WTC11 (cell line): ENCODE data around the gene CNKSR3. TPM values are rescaled to one million over a fixed set of nuclear protein-coding genes. Genes with fewer than 3 reads are reported as not detected.

ENCODE experiments used
- ATAC-seq: fragments of 200-7000 bp; cut with Tn5 transposase; 2 replicates; pipeline ENCODE4 v1.10.0; 2021; ENCODE audit warnings: mild to moderate bottlenecking, moderate library complexity
- CTCF ChIA-PET: fragments of 300-600 bp; sonication (Branson Sonifier 250); formaldehyde crosslinking; loops from one replicate; lab custom pipeline; 2021; ENCODE audit warnings: antibody characterized with exemption; lab: Charles Lee
- POLR2A ChIA-PET: fragments of 350-600 bp; sonication (Branson Sonifier 250); formaldehyde crosslinking; loops from one replicate; lab custom pipeline; 2021; ENCODE audit warnings: antibody characterized with exemption; lab: Charles Lee
- DNase-seq: peaks from one replicate; pipeline ENCODE4 v3.0.0; 2021; ENCODE audit warnings: low spot score
- H3K27ac Mint-ChIP-seq: 2 replicates; pipeline ENCODE4 v1.8.0; 2021; ENCODE audit warnings: mixed read lengths
- H3K27me3 Mint-ChIP-seq: 2 replicates; pipeline ENCODE4 v1.8.0; 2021; ENCODE audit warnings: low read depth, mild to moderate bottlenecking, moderate library complexity, mixed read lengths
- H3K36me3 Mint-ChIP-seq: 2 replicates; pipeline ENCODE4 v1.8.0; 2021; ENCODE audit warnings: mixed read lengths
- H3K4me1 Mint-ChIP-seq: 2 replicates; pipeline ENCODE4 v1.8.0; 2022; ENCODE audit warnings: mixed read lengths
- H3K4me3 Mint-ChIP-seq: 2 replicates; pipeline ENCODE4 v1.8.0; 2021; ENCODE audit warnings: mild to moderate bottlenecking, moderate library complexity, mixed read lengths
- H3K9me3 Mint-ChIP-seq: 2 replicates; pipeline ENCODE4 v1.8.0; 2021; ENCODE audit warnings: mixed read lengths
- ARID4B ChIP-seq: sonication (generic); formaldehyde crosslinking; IDR thresholded peaks from 2 replicates; pipeline ENCODE4 v1.8.0; 2023; ENCODE audit warnings: missing genetic modification reagents, mild to moderate bottlenecking, borderline replicate concordance
- CREB1 ChIP-seq: sonication (generic); formaldehyde crosslinking; IDR thresholded peaks from 2 replicates; pipeline ENCODE4 v1.8.0; 2023; ENCODE audit warnings: mild to moderate bottlenecking, missing genetic modification reagents
- ELF4 ChIP-seq: sonication (generic); formaldehyde crosslinking; IDR thresholded peaks from 2 replicates; pipeline ENCODE4 v1.8.1; 2022; ENCODE audit warnings: low read depth, mild to moderate bottlenecking, moderate library complexity, missing genetic modification reagents
- GRHL2 ChIP-seq: fragments of 250-450 bp; sonication (Bioruptor Pico); IDR thresholded peaks from 2 replicates; pipeline ENCODE4 v1.8.0; 2022; ENCODE audit warnings: mild to moderate bottlenecking, moderate library complexity; ENCODE audit not compliant: insufficient replicate concordance, severe bottlenecking
- MYBL2 ChIP-seq: sonication (generic); formaldehyde crosslinking; IDR thresholded peaks from 2 replicates; pipeline ENCODE4 v1.8.1; 2023; ENCODE audit warnings: mild to moderate bottlenecking, moderate library complexity, missing genetic modification reagents
- NFYB ChIP-seq: sonication (generic); formaldehyde crosslinking; conservative IDR thresholded peaks from 2 replicates; pipeline ENCODE4 v1.8.0; 2022; ENCODE audit warnings: low read depth, missing genetic modification reagents
- OVOL2 ChIP-seq: fragments of 250-450 bp; sonication (Bioruptor Pico); IDR thresholded peaks from 2 replicates; pipeline ENCODE4 v1.9.0; 2021; ENCODE audit warnings: mild to moderate bottlenecking, borderline replicate concordance
- SMAD4 ChIP-seq: sonication (generic); formaldehyde crosslinking; IDR thresholded peaks from 2 replicates; pipeline ENCODE4 v1.8.0; 2022; ENCODE audit warnings: mild to moderate bottlenecking, missing genetic modification reagents
- SOX15 ChIP-seq: fragments of 250-450 bp; sonication (Bioruptor Pico); IDR thresholded peaks from 2 replicates; pipeline ENCODE4 v1.9.0; 2021; ENCODE audit warnings: mild to moderate bottlenecking
- TCF7 ChIP-seq: sonication (generic); formaldehyde crosslinking; IDR thresholded peaks from 2 replicates; pipeline ENCODE4 v1.8.0; 2022; ENCODE audit warnings: mild to moderate bottlenecking, low read depth, missing genetic modification reagents, moderate library complexity
- TEAD1 ChIP-seq: sonication (generic); formaldehyde crosslinking; IDR thresholded peaks from 2 replicates; pipeline ENCODE4 v1.8.0; 2022; ENCODE audit warnings: mild to moderate bottlenecking, missing genetic modification reagents
- TEAD4 ChIP-seq: sonication (generic); formaldehyde crosslinking; IDR thresholded peaks from 2 replicates; pipeline ENCODE4 v1.8.0; 2022; ENCODE audit warnings: mild to moderate bottlenecking, missing genetic modification reagents
- USF2 ChIP-seq: sonication (generic); formaldehyde crosslinking; IDR thresholded peaks from 2 replicates; pipeline ENCODE4 v1.8.1; 2023; ENCODE audit warnings: mild to moderate bottlenecking, missing genetic modification reagents, moderate library complexity
- ZNF281 ChIP-seq: sonication (generic); formaldehyde crosslinking; IDR thresholded peaks from 2 replicates; pipeline ENCODE4 v1.8.0; 2023; ENCODE audit warnings: mild to moderate bottlenecking, missing genetic modification reagents
- total RNA-seq: library from RNA; stranded (reverse); gene quantifications from 3 replicates; pipeline ENCODE4 v1.2.3, GENCODE V29; 2021
- TF ChIP-seq, protein P1 (sequence below): sonication (generic); formaldehyde crosslinking; conservative IDR thresholded peaks from 2 replicates; pipeline ENCODE4 v1.8.1; 2022; ENCODE audit warnings: mild to moderate bottlenecking, missing genetic modification reagents
- TF ChIP-seq, protein P2 (sequence below): sonication (generic); formaldehyde crosslinking; IDR thresholded peaks from 2 replicates; pipeline ENCODE4 v1.8.0; 2022; ENCODE audit warnings: missing genetic modification reagents

CNKSR3 gene
- total RNA-seq, 1 experiment from 2014 or later = 5.7 TPM

DNA sequence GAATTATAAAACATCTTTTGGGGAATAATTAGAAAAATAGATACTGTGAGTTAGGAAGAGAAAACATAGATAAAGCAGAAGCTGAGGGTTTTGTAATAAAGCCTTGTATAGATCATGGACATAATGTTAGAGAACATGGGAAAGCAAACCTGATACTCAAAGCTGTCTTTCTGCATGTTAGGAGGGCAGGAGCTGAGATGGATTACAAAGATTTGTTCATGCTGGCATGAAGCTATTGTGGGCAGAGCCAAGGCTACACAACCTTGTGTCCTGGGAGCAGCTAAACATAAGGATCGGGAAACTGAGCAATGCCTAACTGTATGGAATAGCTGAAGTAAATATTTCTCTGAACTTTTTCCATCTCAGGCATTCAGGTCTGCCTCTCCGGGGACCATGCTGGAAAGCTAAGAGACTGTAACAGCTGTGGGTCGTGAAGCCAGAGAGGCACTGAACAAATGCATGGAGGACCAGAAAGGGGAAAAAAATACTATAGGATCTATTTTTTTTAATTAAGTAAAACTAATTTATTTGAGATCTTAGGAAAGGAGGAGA is 28.2 kb upstream of the CNKSR3 start:
- Mint-ChIP-seq H3K27ac (no peak overlapping the region), H3K4me1 (peaks cover 49% of the 10 kb centered on the region), H3K36me3 (no peaks in the 10 kb centered on the region), H3K9me3 (no peaks in the 10 kb centered on the region), H3K4me3 (no peak overlapping the region), H3K27me3 (peaks cover 64% of the 10 kb centered on the region)
- ChIA-PET CTCF (interaction anchor here (2.5 to 3.6 kb wide), 2 partner anchors 28 to 38 kb away, joined by 5 to 19 read pairs; partner anchors contain the start of gene CNKSR3), POLR2A (no interaction called here)
- DNase-seq (no peak), ATAC-seq (no peak)
- TF ChIP-seq NFYB (CRISPR knock-in tag) (no peak), OVOL2 (no peak), TEAD1 (CRISPR knock-in tag) (no peak)
- TF ChIP-seq, protein P1, sequence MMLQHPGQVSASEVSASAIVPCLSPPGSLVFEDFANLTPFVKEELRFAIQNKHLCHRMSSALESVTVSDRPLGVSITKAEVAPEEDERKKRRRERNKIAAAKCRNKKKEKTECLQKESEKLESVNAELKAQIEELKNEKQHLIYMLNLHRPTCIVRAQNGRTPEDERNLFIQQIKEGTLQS (CRISPR knock-in tag) = no peak

GRCh38 chr6:154537511-154538325 is 27.2 kb upstream of the CNKSR3 start:
- CTCF ChIA-PET = interaction anchor here (1.2 to 3.6 kb wide), 4 partner anchors 27 to 138 kb away, joined by 3 to 19 read pairs (median 4); partner anchors contain the start of gene CNKSR3
- POLR2A ChIA-PET = interaction anchor here (1.0 kb wide), 1 partner anchor 66 kb away, joined by 3 read pairs; no protein-coding TSS in a partner anchor
- no peak overlapping the region for H3K4me3 Mint-ChIP-seq
- TF ChIP-seq TEAD4 (CRISPR knock-in tag) (no peak), CREB1 (CRISPR knock-in tag) (no peak), TCF7 (CRISPR knock-in tag) (no peak), MYBL2 (CRISPR knock-in tag) (no peak), ELF4 (no peak), SOX15 (no peak), SMAD4 (CRISPR knock-in tag) (no peak), GRHL2 (CRISPR knock-in tag) (no peak), USF2 (CRISPR knock-in tag) (no peak), ARID4B (CRISPR knock-in tag) (no peak), ZNF281 (CRISPR knock-in tag) (no peak)
- TF ChIP-seq, protein P2, sequence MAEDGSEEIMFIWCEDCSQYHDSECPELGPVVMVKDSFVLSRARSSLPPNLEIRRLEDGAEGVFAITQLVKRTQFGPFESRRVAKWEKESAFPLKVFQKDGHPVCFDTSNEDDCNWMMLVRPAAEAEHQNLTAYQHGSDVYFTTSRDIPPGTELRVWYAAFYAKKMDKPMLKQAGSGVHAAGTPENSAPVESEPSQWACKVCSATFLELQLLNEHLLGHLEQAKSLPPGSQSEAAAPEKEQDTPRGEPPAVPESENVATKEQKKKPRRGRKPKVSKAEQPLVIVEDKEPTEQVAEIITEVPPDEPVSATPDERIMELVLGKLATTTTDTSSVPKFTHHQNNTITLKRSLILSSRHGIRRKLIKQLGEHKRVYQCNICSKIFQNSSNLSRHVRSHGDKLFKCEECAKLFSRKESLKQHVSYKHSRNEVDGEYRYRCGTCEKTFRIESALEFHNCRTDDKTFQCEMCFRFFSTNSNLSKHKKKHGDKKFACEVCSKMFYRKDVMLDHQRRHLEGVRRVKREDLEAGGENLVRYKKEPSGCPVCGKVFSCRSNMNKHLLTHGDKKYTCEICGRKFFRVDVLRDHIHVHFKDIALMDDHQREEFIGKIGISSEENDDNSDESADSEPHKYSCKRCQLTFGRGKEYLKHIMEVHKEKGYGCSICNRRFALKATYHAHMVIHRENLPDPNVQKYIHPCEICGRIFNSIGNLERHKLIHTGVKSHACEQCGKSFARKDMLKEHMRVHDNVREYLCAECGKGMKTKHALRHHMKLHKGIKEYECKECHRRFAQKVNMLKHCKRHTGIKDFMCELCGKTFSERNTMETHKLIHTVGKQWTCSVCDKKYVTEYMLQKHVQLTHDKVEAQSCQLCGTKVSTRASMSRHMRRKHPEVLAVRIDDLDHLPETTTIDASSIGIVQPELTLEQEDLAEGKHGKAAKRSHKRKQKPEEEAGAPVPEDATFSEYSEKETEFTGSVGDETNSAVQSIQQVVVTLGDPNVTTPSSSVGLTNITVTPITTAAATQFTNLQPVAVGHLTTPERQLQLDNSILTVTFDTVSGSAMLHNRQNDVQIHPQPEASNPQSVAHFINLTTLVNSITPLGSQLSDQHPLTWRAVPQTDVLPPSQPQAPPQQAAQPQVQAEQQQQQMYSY = no peak
- no peak for DNase-seq
- no peaks in the 10 kb centered on the region for H3K9me3 Mint-ChIP-seq
- peaks cover 54% of the 10 kb centered on the region for H3K27me3 Mint-ChIP-seq
- peaks cover 39% of the 10 kb centered on the region for H3K4me1 Mint-ChIP-seq
- peak; percentile 50 for ATAC-seq
- no peak overlapping the region for H3K27ac Mint-ChIP-seq
- no peaks in the 10 kb centered on the region for H3K36me3 Mint-ChIP-seq
